HG03565 (cell line): ENCODE results near the gene AXL.
A peak's percentile ranks its signal among the peaks of the same experiment; 100 is the strongest.
"Not testable (repeated sequence)": the region's sequence is repeated elsewhere in the genome, so short reads cannot be mapped to it uniquely, and the experiment has no call there.

ENCODE experiments used
- ATAC-seq: cut with Tn5 transposase; IDR thresholded peaks from one replicate; pipeline ENCODE4 v1.9.1; 2021; ENCODE audit warnings: mild to moderate bottlenecking, moderate library complexity; ENCODE audit not compliant: unreplicated experiment

AXL gene

DNA sequence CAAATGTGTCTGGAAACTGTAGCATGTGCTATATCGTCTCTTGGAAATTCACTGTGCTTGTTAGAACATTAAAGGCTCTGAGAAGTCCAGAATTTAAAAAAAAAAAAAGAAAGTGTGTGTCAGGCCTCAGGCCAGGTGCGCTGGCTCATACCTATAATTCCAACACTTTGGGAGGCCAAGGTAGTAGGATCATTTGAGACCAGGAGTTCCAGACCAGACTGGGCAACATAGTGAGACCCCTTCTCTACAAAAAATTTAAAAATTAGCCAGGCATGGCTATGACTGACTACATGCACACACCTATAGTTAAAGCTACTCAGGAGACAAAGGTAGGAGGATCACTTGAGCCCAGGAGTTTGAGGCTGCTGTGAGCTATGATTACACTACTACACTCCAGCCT lies 50.0 kb downstream of the AXL start:
- ATAC-seq: no peak

DNA sequence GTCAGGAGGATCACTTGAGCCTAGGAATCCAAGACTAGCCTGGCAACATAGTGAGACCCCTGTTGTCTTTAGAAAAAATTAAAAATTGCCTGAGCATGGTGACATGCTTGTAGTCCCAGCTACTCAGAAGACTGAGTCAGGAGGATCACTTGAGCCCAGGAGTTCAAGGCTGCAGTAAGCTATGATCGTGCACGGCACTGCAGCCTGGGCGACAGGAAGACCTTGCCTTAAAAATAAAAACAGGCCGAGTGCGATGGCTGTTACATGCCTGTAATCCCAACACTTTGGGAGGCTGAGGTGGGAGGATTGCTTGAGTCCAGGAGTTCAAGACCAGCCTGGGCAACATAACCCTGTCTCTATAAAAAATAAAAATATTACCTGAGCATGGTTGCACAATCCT lies 50.5 kb downstream of the AXL start:
- no peak for ATAC-seq

GRCh38 chr19:41273076-41273475 lies 54.1 kb downstream of the AXL start:
- no peak for ATAC-seq

GRCh38 chr19:41274802-41275201 lies 55.8 kb downstream of the AXL start:
- no peak for ATAC-seq

GRCh38 chr19:41276231-41276630 lies 57.2 kb downstream of the AXL start:
- no peak for ATAC-seq

GRCh38 chr19:41278478-41278877 lies 59.5 kb downstream of the AXL start:
- no peak for ATAC-seq

GRCh38 chr19:41288673-41289530 lies 69.9 kb downstream of the AXL start:
- ATAC-seq: no peak

- ATAC-seq: not testable (repeated sequence)
Observed at GRCh38 chr19:41289814-41290213, 70.8 kb downstream of the AXL start.

DNA sequence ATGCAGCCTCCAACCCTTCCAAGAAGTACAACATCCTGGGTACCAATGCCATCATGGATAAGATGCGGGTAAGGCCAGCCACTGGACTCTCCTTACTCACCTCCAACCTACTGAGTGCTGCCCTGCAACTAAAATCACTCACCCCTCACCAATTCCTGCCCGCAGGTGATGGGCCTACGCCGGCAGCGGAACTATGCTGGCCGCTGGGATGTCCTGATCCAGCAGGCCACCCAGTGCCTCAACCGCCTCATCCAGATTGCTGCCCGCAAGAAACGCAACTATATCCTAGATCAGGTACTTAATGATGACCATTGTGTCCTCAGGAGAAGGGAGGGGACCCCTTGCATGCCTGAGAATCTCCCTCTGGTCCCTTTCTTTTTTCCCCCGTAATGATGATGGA lies 75.4 kb downstream of the AXL start:
- no peak for ATAC-seq

GRCh38 chr19:41295499-41295898 lies 76.5 kb downstream of the AXL start:
- no peak for ATAC-seq

GRCh38 chr19:41296433-41296871 lies 77.4 kb downstream of the AXL start:
- ATAC-seq: no peak

- peak; percentile 50 for ATAC-seq
Observed at GRCh38 chr19:41297628-41298347, 78.8 kb downstream of the AXL start.

DNA sequence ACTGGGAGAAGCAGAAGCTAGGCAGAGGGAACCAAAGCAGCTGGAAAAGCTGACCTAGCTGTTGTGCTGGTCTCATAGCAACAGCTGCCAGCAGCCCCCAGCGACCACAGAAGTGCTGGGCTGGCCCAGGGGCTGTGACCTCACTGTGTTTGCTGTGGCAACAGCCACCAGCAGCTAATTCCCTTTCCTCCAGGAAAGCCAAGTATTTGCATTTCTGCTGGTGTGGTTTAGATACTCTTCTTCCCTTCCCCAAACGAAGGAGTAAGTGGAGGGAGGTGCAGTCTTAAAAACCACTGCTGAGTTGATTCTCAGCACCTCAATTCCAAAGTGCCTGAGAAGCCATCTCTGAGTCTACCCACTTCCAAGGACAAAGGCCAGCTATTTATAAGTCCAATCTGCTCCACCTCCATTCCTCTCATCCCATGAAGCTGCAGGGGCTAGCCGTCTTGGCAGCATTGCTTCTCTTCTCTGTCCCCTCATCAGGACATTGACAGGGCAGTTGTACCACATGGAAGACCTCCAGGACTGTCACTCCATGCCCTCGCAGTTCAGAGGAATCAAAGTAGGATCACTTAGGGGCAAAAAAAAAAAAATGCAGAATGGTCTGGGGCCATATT lies 79.4 kb downstream of the AXL start:
- no peak for ATAC-seq

DNA sequence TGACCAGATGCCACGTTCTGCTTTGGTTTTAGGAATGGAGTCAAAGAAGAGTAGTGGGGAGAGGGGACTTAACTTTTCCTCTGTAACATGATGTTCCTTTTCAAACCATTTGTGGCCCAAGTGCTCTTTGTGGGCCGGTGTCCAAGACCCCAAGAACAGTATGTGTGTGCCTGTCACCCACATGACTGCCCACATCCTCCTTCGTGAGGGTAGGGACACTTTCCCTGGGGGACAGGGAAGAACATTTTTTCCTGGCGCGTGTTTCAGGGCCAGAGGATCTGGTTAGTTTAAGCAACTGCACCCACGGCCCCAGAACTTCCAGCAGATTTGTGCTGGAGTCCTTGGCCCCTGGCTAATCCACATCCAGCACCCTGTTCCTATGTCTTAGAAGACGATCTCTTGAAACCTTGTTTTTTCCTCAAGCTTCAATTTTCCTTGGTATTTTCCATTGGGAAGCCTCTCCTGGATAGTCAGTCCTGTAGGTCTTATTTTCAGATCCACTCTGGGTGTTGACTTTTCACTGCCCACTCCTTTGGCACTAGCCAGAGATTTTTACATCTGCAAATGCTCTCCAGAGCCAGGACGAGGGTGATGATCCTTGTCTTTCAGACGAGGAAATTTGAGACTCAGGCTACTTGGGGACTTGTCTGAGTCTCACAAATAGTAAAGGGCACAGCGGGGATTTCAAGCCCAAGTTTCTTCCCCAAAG lies 80.2 kb downstream of the AXL start:
- no peak for ATAC-seq

- no peak for ATAC-seq
Observed at GRCh38 chr19:41299755-41300089, 80.7 kb downstream of the AXL start.

DNA sequence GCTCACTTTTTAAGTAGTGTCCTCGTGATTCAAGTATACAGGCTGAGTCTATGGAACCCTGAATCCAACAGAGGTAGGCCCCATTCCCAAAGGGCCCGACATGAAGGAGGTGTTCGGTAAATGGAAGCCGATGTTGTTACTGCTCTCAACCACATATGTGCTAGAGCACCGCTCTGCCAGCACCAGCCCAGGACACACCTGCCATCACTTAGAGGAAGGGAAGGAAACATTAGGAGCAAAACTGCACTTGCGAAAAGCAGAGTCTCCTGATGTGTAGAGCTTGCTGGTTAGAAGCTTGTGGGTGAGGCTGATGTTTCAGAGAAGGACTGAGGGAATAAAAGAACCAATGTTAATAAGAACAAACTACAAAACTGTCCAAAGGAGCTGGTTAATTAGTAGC lies 81.5 kb downstream of the AXL start:
- no peak for ATAC-seq

GRCh38 chr19:41302624-41303351 lies 83.8 kb downstream of the AXL start:
- ATAC-seq: no peak

GRCh38 chr19:41303954-41304353 lies 84.9 kb downstream of the AXL start:
- ATAC-seq: no peak

DNA sequence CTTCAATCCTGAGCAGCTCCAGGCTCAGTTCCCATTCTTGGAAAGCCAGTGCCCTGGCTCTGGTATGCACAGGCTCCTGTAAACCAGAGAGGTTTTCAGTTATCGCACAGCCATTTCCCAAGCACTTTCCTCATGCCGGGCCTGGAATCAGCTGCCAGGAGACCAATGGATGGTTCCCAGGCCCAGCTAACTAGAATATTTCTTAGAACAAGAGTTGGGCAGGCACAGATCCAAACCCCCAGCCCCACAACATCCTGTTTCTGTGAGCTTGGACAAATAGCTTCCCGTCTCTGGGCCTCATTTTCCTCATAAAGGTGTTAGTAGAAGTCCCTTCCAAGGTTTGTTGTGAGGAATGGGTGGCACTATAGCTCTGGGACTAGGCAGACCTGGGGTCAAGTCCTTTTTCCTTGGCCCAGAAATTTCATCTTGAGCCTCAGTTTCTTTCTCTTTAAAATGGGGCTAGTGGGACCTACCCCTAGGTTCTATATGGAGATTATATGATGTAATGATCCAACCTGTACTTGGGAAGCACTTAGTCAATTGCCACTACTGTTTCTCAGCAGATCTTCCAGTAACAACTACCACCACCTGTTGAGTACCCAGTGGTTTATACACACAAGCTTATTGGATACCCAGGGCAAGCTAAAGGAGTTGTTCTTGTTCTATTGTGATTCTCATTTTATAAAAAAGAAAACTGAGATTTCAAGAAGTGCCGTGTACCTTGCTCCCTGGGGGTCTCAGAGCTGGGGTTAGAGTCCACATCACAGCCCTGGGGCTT lies 85.9 kb downstream of the AXL start:
- no peak for ATAC-seq
